ENCODE results near the gene CACNA1H.

CACNA1H gene

GRCh38 chr16:1158456-1159324 is 5.8 kb downstream of the CACNA1H start:
- Histone ChIP-seq H2BK5ac (ENCODE audit: low read depth, low read length, poor library complexity, severe bottlenecking) (no peak overlapping the region), H3K36me3 (ENCODE audit: control insufficient read depth in 1 of 2, insufficient read depth in 2 of 2, low read depth in 1 of 2, low read length in 2 of 2) (peaks cover 0 to 13% of the 10 kb centered on the region in 2 experiments), H3K4ac (ENCODE audit: low read depth in 1 of 2, low read length in 2 of 2) (no peak overlapping the region), H4K8ac (ENCODE audit: low read length) (peak overlapping the region; percentile 50), H3K27me3 (ENCODE audit: control insufficient read depth in 1 of 2, insufficient read depth in 1 of 2, low read length in 2 of 2) (peaks cover 72 to 85% of the 10 kb centered on the region in 2 experiments), H3K4me1 (ENCODE audit: control insufficient read depth, insufficient read depth, low read depth, low read length) (peaks cover 36% of the 10 kb centered on the region), H3K23ac (ENCODE audit: low read length in 2 of 2) (no peak overlapping the region), H3K4me2 (ENCODE audit: low read length, poor library complexity, severe bottlenecking) (no peak overlapping the region), H2AK5ac (ENCODE audit: low read length, severe bottlenecking) (no peak overlapping the region), H4K91ac (ENCODE audit: low read length) (no peak overlapping the region), H3K18ac (ENCODE audit: low read depth in 1 of 2, low read length in 2 of 2) (no peak overlapping the region), H2AFZ (ENCODE audit: low read depth, low read length) (no peak overlapping the region), H2BK12ac (ENCODE audit: low read length in 2 of 2) (no peak overlapping the region), H3K27ac (ENCODE audit: low read length, poor library complexity, severe bottlenecking) (no peak overlapping the region), H2BK15ac (ENCODE audit: low read depth, poor library complexity, severe bottlenecking) (no peak overlapping the region), H3K9ac (ENCODE audit: low read length) (no peak overlapping the region), H2BK120ac (ENCODE audit: low read depth, low read length) (no peak overlapping the region), H3K79me1 (replicated peaks; ENCODE audit: low read length, poor library complexity, severe bottlenecking) (no peaks in the 10 kb centered on the region), H3K9me3 (ENCODE audit: control insufficient read depth, low read length) (no peaks in the 10 kb centered on the region), H3K14ac (ENCODE audit: low read length in 2 of 2) (no peak overlapping the region), H3K4me3 (ENCODE audit: insufficient read depth in 1 of 2, low read depth in 1 of 2, low read length in 2 of 2) (no peak overlapping the region)
- DNase-seq = no peak
- 80% methylated on average over 57 of the region's 65 CpGs for WGBS

GRCh38 chr16:1159325-1159972 is 6.5 kb downstream of the CACNA1H start:
- H3K18ac ChIP-seq (ENCODE audit: low read depth in 1 of 2, low read length in 2 of 2) = no peak overlapping the region
- H3K4me2 ChIP-seq (ENCODE audit: low read length, poor library complexity, severe bottlenecking) = no peak overlapping the region
- no peak overlapping the region for H2BK12ac ChIP-seq (ENCODE audit: low read length in 2 of 2)
- H3K4ac ChIP-seq (ENCODE audit: low read depth in 1 of 2, low read length in 2 of 2) = no peak overlapping the region
- H3K9me3 ChIP-seq (ENCODE audit: control insufficient read depth, low read length) = no peaks in the 10 kb centered on the region
- H2BK15ac ChIP-seq (ENCODE audit: low read depth, poor library complexity, severe bottlenecking) = no peak overlapping the region
- H2BK5ac ChIP-seq (ENCODE audit: low read depth, low read length, poor library complexity, severe bottlenecking) = no peak overlapping the region
- H2AFZ ChIP-seq (ENCODE audit: low read depth, low read length) = no peak overlapping the region
- no peaks in the 10 kb centered on the region for H3K79me1 ChIP-seq (replicated peaks; ENCODE audit: low read length, poor library complexity, severe bottlenecking)
- H3K4me1 ChIP-seq (ENCODE audit: control insufficient read depth, insufficient read depth, low read depth, low read length) = peaks cover 36% of the 10 kb centered on the region
- H3K14ac ChIP-seq (ENCODE audit: low read length in 2 of 2) = no peak overlapping the region
- no peak overlapping the region for H3K27ac ChIP-seq (ENCODE audit: low read length, poor library complexity, severe bottlenecking)
- H4K91ac ChIP-seq (ENCODE audit: low read length) = no peak overlapping the region
- no peak for DNase-seq
- H3K27me3 ChIP-seq (ENCODE audit: control insufficient read depth in 1 of 2, insufficient read depth in 1 of 2, low read length in 2 of 2) = peaks cover 71 to 84% of the 10 kb centered on the region in 2 experiments
- no peak overlapping the region for H2AK5ac ChIP-seq (ENCODE audit: low read length, severe bottlenecking)
- H3K9ac ChIP-seq (ENCODE audit: low read length) = no peak overlapping the region
- WGBS = 67% methylated on average over 25 of the region's 28 CpGs
- H3K36me3 ChIP-seq (ENCODE audit: control insufficient read depth in 1 of 2, insufficient read depth in 2 of 2, low read depth in 1 of 2, low read length in 2 of 2) = peaks cover 0 to 11% of the 10 kb centered on the region in 2 experiments
- no peak overlapping the region for H4K8ac ChIP-seq (ENCODE audit: low read length)
- H3K23ac ChIP-seq (ENCODE audit: low read length in 2 of 2) = no peak overlapping the region
- H2BK120ac ChIP-seq (ENCODE audit: low read depth, low read length) = no peak overlapping the region
- H3K4me3 ChIP-seq (ENCODE audit: insufficient read depth in 1 of 2, low read depth in 1 of 2, low read length in 2 of 2) = no peak overlapping the region

GRCh38 chr16:1159973-1160772 is 7.3 kb downstream of the CACNA1H start:
- H3K4me1 ChIP-seq (ENCODE audit: control insufficient read depth, insufficient read depth, low read depth, low read length) = peaks cover 31% of the 10 kb centered on the region
- no peak overlapping the region for H3K4ac ChIP-seq (ENCODE audit: low read depth in 1 of 2, low read length in 2 of 2)
- WGBS = 70% methylated on average over 55 of the region's 56 CpGs
- no peak overlapping the region for H3K23ac ChIP-seq (ENCODE audit: low read length in 2 of 2)
- H4K8ac ChIP-seq (ENCODE audit: low read length) = peak overlapping the region; percentile 13
- peaks cover 71 to 78% of the 10 kb centered on the region in 2 experiments for H3K27me3 ChIP-seq (ENCODE audit: control insufficient read depth in 1 of 2, insufficient read depth in 1 of 2, low read length in 2 of 2)
- no peaks in the 10 kb centered on the region for H3K9me3 ChIP-seq (ENCODE audit: control insufficient read depth, low read length)
- no peak overlapping the region for H2BK15ac ChIP-seq (ENCODE audit: low read depth, poor library complexity, severe bottlenecking)
- H3K36me3 ChIP-seq (ENCODE audit: control insufficient read depth in 1 of 2, insufficient read depth in 2 of 2, low read depth in 1 of 2, low read length in 2 of 2) = peaks cover 0 to 10% of the 10 kb centered on the region in 2 experiments
- H4K91ac ChIP-seq (ENCODE audit: low read length) = no peak overlapping the region
- no peak overlapping the region for H2AK5ac ChIP-seq (ENCODE audit: low read length, severe bottlenecking)
- no peak overlapping the region for H3K18ac ChIP-seq (ENCODE audit: low read depth in 1 of 2, low read length in 2 of 2)
- no peak overlapping the region for H3K4me3 ChIP-seq (ENCODE audit: insufficient read depth in 1 of 2, low read depth in 1 of 2, low read length in 2 of 2)
- H2BK5ac ChIP-seq (ENCODE audit: low read depth, low read length, poor library complexity, severe bottlenecking) = no peak overlapping the region
- no peak for DNase-seq
- H2BK12ac ChIP-seq (ENCODE audit: low read length in 2 of 2) = no peak overlapping the region
- no peak overlapping the region for H3K4me2 ChIP-seq (ENCODE audit: low read length, poor library complexity, severe bottlenecking)
- H2BK120ac ChIP-seq (ENCODE audit: low read depth, low read length) = no peak overlapping the region
- no peak overlapping the region for H2AFZ ChIP-seq (ENCODE audit: low read depth, low read length)
- no peak overlapping the region for H3K27ac ChIP-seq (ENCODE audit: low read length, poor library complexity, severe bottlenecking)
- H3K14ac ChIP-seq (ENCODE audit: low read length in 2 of 2) = no peak overlapping the region
- H3K9ac ChIP-seq (ENCODE audit: low read length) = no peak overlapping the region
- H3K79me1 ChIP-seq (replicated peaks; ENCODE audit: low read length, poor library complexity, severe bottlenecking) = no peaks in the 10 kb centered on the region
